ENCODE data around the gene GALNS.

Gene GALNS

DNA sequence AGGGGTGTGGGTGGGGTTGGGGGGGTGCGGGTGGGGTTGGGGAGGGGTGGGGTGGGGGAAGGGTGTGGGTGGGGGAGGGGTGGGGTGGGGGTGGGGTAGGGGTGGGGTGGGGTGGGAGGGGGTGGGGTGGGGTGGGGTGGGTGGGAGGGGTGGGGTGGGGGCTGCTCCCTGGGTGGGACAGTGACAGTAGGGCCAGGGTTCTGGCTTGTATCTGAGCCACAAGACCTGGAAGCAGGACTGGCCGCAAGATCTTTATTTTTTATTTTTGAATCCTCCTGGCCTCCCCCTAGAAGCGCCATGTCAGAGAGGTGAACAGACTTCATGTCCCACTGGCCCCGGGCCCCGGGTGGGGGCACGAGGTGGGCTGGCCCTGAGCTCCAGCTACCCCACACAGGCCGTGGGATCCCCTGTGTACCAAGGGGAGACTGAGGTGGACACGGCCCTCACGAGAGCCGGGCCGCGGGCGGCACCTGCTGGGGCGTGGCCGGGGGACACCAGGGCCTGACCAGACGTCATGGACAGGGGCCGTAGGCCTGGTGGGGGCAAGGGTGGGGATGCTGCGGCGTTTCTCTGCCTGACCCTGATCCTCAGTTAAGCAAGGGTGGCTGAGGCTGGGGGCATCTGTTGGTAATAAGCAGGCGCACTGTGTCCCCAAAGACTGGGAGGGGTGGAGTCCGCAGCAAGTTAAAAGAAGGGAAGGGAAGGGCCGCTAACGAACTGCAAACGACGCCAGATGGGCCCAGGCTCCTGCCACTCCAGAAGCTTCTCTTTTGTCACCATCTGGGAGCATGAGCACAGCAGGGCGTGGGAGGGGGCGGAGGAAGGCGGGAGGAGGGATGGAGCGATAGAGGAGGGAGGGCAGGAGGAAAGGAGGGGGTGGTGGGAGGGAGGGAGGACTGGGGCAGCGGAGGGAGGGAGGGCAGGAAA lies 32.0 kb upstream of the GALNS start:
- DNase-seq (ENCODE audit: low spot score): no peak

DNA sequence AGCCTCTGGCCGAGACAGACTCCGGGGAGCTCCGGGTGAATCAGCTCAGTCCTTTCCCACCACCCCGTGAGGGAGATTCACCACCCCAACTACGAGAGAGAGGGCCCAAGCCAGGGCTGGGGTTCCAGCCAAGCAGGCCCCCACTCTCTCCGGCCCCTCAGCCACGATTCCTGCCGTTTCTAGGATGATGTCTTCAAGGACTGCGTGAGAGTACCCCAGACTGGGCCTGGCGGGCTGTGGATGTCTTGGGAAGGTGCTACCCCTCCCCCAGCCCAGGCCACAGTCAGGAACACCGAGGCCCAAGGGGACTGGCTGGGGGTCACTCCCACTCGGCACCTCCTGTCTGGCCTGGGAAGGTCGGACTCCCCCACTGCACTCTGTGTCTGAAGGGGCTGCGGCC lies 31.3 kb upstream of the GALNS start:
- DNase-seq (ENCODE audit: low spot score): no peak

GRCh38 chr16:88886845-88887521 lies 30.2 kb upstream of the GALNS start:
- DNase-seq (ENCODE audit: low spot score): no peak

GRCh38 chr16:88886420-88886844 lies 29.7 kb upstream of the GALNS start:
- no peak for DNase-seq (ENCODE audit: low spot score)

DNA sequence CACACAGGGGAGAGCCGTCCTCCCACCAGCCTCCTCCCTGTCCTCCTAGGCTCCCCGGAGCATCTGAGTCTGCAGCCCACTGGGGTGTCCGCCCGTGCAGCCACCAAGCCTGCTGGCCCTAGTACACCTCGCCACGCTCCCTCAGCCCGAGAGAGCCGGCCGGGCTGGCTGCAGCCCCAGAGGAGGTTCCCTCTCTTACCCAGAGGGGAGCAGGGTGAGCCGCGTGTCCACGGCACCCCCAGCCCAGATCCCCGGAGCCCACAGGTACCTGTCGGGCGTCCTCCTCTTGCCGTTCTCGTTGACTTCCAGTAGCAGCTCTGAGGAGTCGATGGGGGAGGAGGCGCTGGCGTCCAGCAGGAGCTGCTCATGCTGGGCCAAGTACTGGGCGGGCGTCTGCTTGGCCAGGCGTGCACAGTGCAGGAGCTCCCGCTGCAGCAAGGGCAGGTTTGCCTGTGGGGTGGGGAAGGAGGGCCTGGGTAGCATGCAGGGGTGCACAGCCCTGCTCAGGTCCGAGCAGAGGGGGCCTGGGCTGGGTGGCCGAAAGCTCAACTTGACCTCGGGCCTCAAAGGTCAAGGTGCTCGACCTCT lies 29.0 kb upstream of the GALNS start:
- DNase-seq (ENCODE audit: low spot score): no peak

DNA sequence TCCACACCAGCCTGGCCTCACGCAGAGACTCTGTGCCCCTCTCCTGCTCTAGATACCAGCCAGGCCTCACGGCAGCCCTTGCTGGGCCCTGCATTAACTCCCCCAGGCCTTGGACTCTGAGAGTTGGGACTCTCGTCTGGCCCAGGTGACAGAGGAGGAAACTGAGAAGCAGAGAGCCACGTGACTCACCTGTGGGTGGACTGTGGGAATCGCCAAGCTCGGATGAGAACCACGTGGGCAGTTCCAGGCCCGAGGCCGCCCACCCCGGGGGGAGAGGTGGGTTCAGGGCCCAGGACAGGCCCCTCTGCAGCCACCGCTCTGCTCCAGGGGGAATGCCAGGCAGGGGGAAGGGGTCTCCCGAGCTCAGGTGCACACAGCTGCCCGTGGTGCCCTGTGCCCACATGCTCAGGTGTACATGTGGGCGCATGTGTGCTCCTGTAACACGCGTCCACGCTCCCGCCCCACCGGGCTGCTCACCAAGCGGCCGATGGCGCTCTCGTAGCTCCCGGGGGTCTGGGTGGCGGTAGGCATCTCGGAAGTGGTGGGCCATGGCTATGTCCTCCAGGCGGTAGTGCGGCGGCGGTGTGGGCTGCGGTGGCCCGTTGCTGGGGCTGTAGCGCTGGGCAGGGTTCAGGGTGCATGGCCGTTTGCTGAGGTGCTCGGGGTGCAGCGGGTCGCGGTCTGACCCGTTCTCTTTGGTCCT lies 28.0 kb upstream of the GALNS start:
- no peak for DNase-seq (ENCODE audit: low spot score)

- DNase-seq (ENCODE audit: low spot score): no peak
These were observed 27.2 kb upstream of the GALNS start for GRCh38 chr16:88883946-88884345.

DNA sequence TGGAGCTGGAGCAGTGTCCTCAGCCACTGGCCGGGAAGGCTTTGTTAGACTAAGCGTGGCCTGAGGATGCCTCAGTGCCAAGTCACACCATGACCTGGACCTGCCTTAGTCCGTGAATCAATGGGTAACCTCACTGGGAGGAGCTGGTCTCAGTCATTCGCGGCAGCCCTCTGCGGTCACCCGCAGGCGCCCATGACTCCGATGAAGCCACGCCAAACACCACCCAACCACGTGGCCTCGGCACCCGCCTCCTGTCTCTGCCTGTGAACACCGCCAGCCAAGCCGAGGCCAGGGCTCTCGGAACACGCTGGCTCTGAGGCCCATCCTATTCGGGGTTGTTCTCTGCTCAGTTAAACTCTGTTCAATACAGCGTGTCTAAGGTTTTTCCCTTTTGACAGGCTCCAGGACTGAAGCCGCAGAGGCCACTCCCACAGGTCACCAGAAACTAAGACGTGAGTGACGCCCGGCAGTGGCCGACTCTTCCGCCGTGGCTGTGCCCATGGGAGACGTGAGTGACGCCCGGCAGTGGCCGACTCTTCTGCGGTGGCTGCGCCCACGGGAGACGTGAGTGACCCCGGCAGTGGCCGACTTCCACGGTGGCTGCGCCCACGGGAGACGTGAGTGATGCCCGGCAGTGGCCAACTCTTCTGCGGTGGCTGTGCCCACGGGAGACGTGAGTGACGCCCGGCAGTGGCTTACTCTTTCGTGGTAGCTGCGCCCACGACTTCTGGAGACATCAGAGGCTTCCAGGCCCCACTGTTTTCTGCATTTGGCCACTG lies 26.6 kb upstream of the GALNS start:
- DNase-seq (ENCODE audit: low spot score): no peak

DNA sequence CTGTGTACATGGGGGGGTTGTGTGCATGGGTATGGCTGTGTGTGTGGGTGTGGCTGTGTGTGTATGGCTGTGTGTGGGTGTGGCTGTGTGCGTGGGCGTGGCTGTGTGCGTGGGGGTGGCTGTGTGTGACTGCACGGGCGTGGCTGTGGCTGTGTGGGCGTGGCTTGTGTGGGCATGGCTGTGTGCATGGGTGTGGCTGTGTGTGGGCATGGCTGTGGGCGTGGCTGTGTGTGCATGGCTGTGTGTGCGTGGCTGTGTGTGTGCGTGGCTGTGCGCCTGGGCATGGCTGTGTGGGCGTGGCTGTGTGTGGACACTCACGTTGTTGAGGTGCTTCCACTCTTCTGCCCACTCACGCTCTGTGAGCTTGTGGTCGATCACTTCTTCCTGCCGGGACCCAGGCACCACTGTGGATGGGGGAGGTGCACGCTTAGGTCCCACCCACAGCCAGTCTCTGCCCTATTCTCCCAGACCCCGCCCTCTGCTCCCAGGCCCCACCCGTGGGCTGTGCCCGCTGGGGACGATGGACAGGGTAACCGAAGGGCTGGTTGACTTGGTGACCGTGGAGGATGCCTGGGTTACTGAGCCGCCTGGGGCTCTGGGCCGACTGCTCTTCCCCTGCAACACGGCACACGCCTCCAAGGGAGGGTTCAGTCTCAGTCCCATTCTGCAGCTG lies 25.7 kb upstream of the GALNS start:
- DNase-seq (ENCODE audit: low spot score): no peak

GRCh38 chr16:88881675-88882357 lies 25.1 kb upstream of the GALNS start:
- DNase-seq (ENCODE audit: low spot score): no peak

DNA sequence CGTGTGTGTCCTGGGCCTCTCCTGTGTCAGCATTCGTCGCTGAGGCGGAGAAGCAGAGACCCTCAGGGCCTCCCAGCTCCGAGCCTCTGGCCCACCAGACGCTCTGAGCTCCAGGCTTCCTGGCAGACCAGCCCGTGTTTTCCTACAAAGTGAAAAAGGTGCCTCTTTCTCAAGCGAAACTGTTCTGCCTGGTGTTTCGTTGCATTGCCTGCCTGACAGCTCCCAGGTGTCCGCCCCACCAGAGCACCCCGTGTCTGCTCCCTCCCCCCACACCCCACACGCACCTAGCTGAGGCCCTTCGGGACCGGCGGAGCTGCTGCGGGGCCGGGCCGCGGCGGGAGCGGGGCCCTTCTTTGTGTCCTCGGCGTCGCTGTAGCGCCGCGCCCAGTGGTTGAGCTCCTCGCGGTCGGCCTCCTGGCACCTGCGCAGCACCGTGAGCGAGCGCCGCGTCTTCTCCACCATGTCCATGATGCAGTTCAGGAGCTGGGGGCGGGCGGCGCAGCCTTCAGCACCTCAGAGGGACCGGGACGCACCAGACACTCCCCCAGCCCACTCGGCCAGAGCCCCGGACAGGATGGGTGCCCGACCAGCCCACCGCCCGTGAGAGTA lies 24.4 kb upstream of the GALNS start:
- no peak for DNase-seq (ENCODE audit: low spot score)

DNA sequence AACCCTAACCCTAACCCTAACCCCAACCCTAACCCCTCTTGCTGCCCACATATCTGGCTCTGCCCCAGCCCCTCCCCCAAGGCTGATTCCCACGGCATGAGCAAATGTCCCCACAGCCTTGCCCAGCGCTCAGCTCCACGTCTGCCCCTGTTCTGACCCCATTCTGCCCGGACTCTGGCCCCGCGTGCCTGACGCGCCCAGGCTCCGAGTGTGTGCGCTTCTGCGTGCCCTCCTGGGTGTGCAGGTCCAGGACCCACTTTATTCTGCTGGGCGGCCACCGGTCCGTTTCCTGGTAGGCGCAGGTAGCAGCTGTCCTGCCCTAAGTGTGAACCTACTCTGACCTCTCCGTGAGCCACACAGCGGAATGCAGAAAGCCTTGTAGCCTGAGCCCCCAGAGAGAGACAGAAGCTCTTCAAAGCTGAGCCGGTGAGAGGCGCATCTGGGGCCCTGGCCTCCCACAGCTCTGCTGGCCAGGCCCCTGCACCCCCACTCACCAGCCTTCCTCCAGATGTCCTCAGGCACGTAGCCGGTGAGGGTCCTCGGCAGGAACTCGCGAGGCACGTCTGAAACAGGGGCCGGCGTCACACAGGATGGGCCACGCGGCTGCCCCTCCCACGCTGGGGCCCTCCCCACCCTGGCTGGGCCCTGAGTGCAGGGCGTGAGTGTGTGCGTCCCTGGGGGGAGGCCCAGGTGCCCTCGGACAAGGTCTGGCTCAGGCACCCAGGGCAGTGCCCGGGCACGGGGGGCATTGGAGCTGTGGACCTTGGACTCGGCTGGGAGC lies 23.7 kb upstream of the GALNS start:
- no peak for DNase-seq (ENCODE audit: low spot score)

GRCh38 chr16:88879788-88880055 lies 23.0 kb upstream of the GALNS start:
- no peak for DNase-seq (ENCODE audit: low spot score)

DNA sequence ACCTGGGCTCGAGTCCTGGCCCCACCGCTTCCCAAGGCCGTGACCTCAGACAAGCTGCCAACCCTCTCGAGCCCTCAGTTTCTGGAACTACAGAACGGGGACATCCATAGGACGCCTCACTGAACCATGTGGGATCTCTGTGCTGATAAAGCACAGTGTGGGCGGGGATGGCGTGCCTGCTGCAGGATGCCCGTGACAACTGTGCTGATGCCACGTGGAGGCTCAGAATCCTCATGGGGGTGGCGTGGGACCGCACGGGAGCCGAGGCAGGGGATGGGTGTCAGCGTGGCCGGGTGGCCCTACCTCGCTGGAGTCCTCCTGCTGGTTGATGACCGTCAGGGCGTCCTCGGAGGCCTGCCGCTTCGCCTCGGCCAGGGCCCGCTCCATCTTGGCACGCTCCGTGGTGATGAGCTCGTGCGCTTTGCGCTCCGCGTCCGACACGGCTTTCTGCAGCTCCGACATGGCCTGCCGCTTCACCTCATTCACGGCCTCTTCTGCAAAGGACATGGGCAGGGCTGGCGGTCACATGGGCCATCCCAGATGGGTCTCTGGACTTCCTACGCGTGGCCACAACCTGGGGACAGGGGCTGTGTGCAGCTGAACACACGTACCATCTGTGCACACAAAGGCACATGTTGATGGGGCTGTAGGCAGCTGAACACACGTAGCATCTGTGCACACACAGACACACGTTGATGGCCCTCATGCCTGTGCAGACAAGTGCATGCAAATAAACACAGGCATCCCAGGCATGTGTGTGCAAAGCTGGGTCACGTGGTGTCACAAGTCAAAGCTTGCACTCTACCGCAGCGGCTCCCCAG lies 22.4 kb upstream of the GALNS start:
- DNase-seq (ENCODE audit: low spot score): peak; percentile 19

DNA sequence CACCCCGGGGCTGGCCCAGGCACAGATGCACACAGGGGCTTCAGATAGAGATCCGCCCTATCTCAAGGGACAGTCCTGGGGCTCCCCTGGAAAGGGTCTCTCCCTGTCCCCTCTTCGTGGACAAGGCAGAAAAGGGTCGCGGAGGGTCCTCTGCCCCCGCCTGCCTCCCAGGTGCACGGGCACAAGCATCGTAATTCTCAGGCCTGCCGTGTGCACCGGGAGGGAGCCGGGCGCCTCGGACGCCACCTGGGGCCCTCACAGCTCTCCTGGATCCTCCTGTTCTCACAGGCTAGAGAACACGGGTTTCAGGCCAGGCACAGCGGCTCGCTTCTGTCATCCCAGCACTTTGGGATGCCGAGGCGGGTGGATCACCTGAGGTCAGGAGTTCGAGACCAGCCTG lies 21.6 kb upstream of the GALNS start:
- DNase-seq (ENCODE audit: low spot score): no peak

DNA sequence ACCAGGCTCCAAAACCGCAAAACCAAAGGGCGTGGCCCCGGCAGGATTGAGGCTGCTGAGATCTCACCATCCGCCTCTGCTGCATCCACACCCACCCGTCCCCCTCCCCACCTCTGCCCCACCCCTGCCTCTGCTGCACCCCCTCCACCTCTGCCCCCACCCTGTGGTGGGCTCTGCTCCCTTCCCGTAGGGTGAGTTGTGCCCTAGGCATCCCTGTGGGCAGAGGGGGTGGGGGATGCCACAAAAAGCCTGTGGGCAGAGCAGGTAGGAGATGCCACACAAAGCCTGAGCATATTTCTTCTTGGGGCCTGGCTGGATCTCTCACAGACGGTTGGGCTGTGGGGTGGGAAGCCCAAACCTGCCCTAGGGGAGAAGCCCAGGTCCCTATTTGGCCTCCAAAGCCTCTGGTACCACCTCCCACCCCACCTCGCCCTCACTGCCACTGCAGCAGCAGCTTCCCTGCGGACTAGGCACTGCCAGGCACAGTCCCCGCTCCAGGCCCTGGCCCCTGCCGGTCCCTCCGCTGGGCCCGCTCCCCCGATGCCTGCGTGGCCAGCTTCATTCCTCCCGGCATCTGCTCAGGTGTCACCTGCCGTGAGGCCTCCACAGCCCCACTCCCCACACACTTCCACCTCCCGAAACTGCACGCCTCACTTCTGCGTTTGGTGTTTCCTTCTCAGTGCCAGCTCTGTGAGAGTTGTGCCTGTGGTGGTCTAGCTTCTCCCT lies 21.0 kb upstream of the GALNS start:
- no peak for DNase-seq (ENCODE audit: low spot score)

GRCh38 chr16:88876942-88877526 lies 20.3 kb upstream of the GALNS start:
- DNase-seq (ENCODE audit: low spot score): no peak
